ENCODE results near the gene PALLD.

DNA sequence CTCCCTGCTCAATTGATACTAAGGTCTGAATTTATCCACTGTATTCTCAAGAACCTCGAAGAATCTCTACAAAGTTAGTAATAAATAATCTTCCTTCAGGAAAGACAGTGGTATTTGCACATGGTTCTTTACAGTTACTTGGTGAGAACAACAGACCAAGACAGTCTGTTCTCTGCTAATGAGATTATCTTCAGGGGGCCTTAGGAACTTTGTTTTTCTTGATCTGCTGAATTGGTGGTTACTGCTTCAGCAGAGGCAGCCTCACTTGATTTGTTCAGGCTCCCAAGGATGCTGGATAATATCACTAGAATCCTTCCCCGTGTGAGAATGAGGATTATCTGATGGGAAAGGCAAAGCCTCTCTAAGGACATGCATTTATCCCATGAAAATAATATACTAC lies 448.4 kb downstream of the PALLD start:
- TF ChIP-seq, protein P1, sequence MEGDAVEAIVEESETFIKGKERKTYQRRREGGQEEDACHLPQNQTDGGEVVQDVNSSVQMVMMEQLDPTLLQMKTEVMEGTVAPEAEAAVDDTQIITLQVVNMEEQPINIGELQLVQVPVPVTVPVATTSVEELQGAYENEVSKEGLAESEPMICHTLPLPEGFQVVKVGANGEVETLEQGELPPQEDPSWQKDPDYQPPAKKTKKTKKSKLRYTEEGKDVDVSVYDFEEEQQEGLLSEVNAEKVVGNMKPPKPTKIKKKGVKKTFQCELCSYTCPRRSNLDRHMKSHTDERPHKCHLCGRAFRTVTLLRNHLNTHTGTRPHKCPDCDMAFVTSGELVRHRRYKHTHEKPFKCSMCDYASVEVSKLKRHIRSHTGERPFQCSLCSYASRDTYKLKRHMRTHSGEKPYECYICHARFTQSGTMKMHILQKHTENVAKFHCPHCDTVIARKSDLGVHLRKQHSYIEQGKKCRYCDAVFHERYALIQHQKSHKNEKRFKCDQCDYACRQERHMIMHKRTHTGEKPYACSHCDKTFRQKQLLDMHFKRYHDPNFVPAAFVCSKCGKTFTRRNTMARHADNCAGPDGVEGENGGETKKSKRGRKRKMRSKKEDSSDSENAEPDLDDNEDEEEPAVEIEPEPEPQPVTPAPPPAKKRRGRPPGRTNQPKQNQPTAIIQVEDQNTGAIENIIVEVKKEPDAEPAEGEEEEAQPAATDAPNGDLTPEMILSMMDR (IDR thresholded peaks at IDR 0.05; ENCODE audit: low read length), result no peak
- TF ChIP-seq EZH2 (optimal IDR thresholded peaks at IDR 0.05; ENCODE audit: low read depth, low read length), result no peak
